ENCODE measurements around the gene ING5. TPM values are rescaled to one million over a fixed set of nuclear protein-coding genes. Genes with fewer than 3 reads are reported as not detected.
"Not testable (repeated sequence)": the region's sequence is repeated elsewhere in the genome, so short reads cannot be mapped to it uniquely, and the experiment has no call there.

Gene ING5
- 10 to 100 TPM; 18.3 to 42.3 (median 28.3) TPM for total RNA-seq

DNA sequence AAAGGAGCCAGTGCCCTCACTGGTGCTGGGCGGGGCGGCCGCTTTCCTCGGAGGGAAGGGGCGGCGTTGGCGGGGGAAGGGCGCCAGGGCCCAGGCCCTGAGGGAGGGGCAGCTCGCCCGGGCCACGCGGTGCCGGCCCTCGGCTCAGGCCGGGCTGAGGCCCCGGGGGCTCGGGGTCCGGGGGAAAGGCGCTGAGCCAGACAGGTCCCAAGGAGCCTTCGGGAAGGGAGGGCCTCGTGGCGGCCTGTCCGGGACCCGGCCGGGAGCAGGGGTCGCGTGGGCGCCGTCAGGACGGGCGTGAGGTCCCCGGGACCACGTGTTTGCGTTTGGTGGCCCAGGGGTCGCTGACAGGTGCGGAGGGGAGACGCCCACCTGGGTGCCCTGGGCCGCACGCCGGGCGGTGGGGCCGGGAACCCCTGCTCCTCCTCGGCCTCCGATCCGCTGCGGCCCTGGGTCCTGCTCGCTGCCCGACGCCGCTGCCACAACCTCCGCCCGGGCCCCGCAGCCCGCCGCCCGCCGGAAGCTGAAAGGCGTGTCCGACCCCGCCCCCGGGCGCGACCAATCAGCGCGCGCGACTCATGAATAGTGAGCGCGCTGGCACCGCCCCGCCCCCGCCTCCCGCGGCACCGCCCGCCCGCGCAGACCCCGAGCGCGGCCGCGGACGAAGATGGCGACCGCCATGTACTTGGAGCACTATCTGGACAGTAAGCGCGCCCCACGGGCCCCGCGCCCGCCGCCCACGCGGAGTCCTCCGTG is at the start of gene ING5:
TSS of gene ING5 (plus strand) at position 641 of the 756 bp plus-strand sequence. CDS start at position 668, 27 bp downstream.
- WGBS, 10 experiments: no CpG with 5 or more reads among the region's 96 CpGs
- Histone ChIP-seq H3K4me3 (peak within 1 kb of the TSS; percentile 78 to 96 (median 84)), H3K27ac (peak within 1 kb of the TSS; percentile 98 to 99), H3K4me1 (replicated peaks in 1 of 2) (peaks cover 5 to 6% of the 10 kb centered on the region in 2 donors)
- peak; percentile 64 to 80 (median 72) for ATAC-seq (replicated peaks in 6 of 8)
- in situ Hi-C loops (cut with MboI; ENCODE audit: low pct_unique_long_range_greater_than_20kb in 2 of 9, low sequenced_read_pairs in 9 of 9, unreplicated experiment in 9 of 9): no loop called here

DNA sequence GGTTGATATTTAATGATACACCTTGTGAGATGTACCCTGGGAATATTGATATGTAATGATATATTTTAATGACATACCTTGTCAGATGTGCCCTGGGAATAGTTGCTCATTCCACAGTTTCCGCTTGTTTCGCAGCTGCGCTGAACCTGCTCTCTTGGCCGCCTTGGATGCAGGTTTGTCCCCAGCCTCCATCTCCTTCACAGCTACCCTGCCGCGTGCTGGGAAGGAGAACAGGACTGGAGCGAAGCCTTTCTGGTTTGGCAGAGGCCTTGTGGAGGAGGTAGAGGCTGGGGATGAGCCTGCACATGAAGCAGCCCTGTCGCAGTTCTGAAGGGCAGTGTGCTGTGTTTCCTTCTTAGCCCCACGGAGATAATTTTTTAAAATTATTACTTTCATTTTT is 49.7 kb upstream of the ING5 start:
- no peak for ATAC-seq (replicated peaks in 6 of 8)
- 80 to 100% (median 92%) methylated on average over 1 to 9 of the region's 9 CpGs; no CpG with 5 or more reads in 4 of the 10 experiments for WGBS, 10 experiments
- Histone ChIP-seq H3K27ac (no peak overlapping the region), H3K4me3 (no peak overlapping the region), H3K4me1 (replicated peaks in 1 of 2) (peaks cover 10 to 17% of the 10 kb centered on the region in 2 donors)
- in situ Hi-C loops (cut with MboI; ENCODE audit: low pct_unique_long_range_greater_than_20kb in 2 of 9, low sequenced_read_pairs in 9 of 9, unreplicated experiment in 9 of 9): no loop called here

GRCh38 chr2:241652722-241653121 is 49.1 kb upstream of the ING5 start:
- in situ Hi-C loops (cut with MboI; ENCODE audit: low pct_unique_long_range_greater_than_20kb in 2 of 9, low sequenced_read_pairs in 9 of 9, unreplicated experiment in 9 of 9): no loop called here
- WGBS, 10 experiments: 90 to 100% (median 93%) methylated on average over 1 to 6 of the region's 9 CpGs; no CpG with 5 or more reads in 5 of the 10 experiments
- ATAC-seq (replicated peaks in 6 of 8): no peak
- Histone ChIP-seq H3K27ac (no peak overlapping the region), H3K4me3 (no peak overlapping the region), H3K4me1 (replicated peaks in 1 of 2) (peaks cover 10 to 15% of the 10 kb centered on the region in 2 donors)

- WGBS, 10 experiments: 83 to 100% (median 98%) methylated on average over 1 to 7 of the region's 13 CpGs; no CpG with 5 or more reads in 2 of the 10 experiments
- no peak for ATAC-seq (replicated peaks in 6 of 8)
- H3K4me1 ChIP-seq (replicated peaks in 1 of 2): peaks cover 7 to 10% of the 10 kb centered on the region in 2 donors
- no peak overlapping the region for H3K27ac ChIP-seq
- no peak overlapping the region for H3K4me3 ChIP-seq
- in situ Hi-C loops (cut with MboI; ENCODE audit: low pct_unique_long_range_greater_than_20kb in 2 of 9, low sequenced_read_pairs in 9 of 9, unreplicated experiment in 9 of 9): no loop called here
Measured at GRCh38 chr2:241653210-241653750, 48.6 kb upstream of the ING5 start.

- WGBS, 10 experiments: 90 to 100% (median 100%) methylated on average over 1 to 6 of the region's 12 CpGs; no CpG with 5 or more reads in 3 of the 10 experiments
- no peak for ATAC-seq (replicated peaks in 6 of 8)
- in situ Hi-C loops (cut with MboI; ENCODE audit: low pct_unique_long_range_greater_than_20kb in 2 of 9, low sequenced_read_pairs in 9 of 9, unreplicated experiment in 9 of 9): no loop called here
- Histone ChIP-seq H3K4me1 (replicated peaks in 1 of 2) (no peaks in the 10 kb centered on the region), H3K4me3 (no peak overlapping the region), H3K27ac (no peak overlapping the region)
Measured at GRCh38 chr2:241654551-241654950, 47.3 kb upstream of the ING5 start.

GRCh38 chr2:241655516-241656189 is 46.2 kb upstream of the ING5 start:
- WGBS, 10 experiments: 60 to 100% (median 97%) methylated on average over 1 to 12 of the region's 17 CpGs; no CpG with 5 or more reads in 1 of the 10 experiments

GRCh38 chr2:241656190-241656741 is 45.6 kb upstream of the ING5 start:
- Histone ChIP-seq H3K4me1 (replicated peaks in 1 of 2) (no peaks in the 10 kb centered on the region), H3K27ac (no peak overlapping the region), H3K4me3 (no peak overlapping the region)
- peak in 1 of 8 experiments; percentile 5 for ATAC-seq (replicated peaks in 6 of 8)
- no CpG with 5 or more reads among the region's 13 CpGs for WGBS, 10 experiments
- in situ Hi-C loops (cut with MboI; ENCODE audit: low pct_unique_long_range_greater_than_20kb in 2 of 9, low sequenced_read_pairs in 9 of 9, unreplicated experiment in 9 of 9): no loop called here

More at GRCh38 chr2:241655516-241656189, 46.2 kb upstream of the ING5 start:
- no peak overlapping the region for H3K27ac ChIP-seq
- H3K4me3 ChIP-seq: no peak overlapping the region
- peak in 1 of 8 experiments; percentile 10 for ATAC-seq (replicated peaks in 6 of 8)
- in situ Hi-C loops (cut with MboI; ENCODE audit: low pct_unique_long_range_greater_than_20kb in 2 of 9, low sequenced_read_pairs in 9 of 9, unreplicated experiment in 9 of 9): no loop called here
- H3K4me1 ChIP-seq (replicated peaks in 1 of 2): no peaks in the 10 kb centered on the region

GRCh38 chr2:241657786-241658254 is 44.0 kb upstream of the ING5 start:
- WGBS, 10 experiments: 60 to 100% (median 85%) methylated on average over 1 to 6 of the region's 15 CpGs; no CpG with 5 or more reads in 4 of the 10 experiments
- H3K4me3 ChIP-seq: no peak overlapping the region
- peak in 2 of 8 experiments; percentile 84 to 85 for ATAC-seq (replicated peaks in 6 of 8)
- in situ Hi-C loops (cut with MboI; ENCODE audit: low pct_unique_long_range_greater_than_20kb in 2 of 9, low sequenced_read_pairs in 9 of 9, unreplicated experiment in 9 of 9): no loop called here
- H3K4me1 ChIP-seq (replicated peaks in 1 of 2): no peaks in the 10 kb centered on the region
- no peak overlapping the region for H3K27ac ChIP-seq

DNA sequence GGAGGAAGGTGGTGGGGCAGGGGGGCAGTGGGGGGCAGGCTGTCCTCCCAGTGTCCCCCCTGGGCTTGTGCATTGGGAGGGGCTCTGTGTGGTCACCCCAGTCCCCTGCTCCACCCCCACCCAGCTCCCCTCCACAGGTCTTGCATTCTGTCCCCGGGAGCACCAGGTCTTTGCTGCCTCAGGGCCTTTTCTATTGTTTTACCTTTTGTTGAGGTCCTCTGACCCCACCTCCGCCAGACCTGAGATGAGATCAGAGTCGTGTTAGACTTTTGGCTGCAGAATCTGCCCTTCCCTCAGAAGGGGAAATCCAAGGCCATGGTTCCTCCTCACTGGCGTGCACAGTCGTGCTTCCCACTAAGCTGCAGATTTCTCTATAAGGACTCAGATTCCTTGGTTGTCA is 43.5 kb upstream of the ING5 start:
- Histone ChIP-seq H3K4me3 (no peak overlapping the region), H3K4me1 (replicated peaks in 1 of 2) (no peaks in the 10 kb centered on the region), H3K27ac (no peak overlapping the region)
- 80 to 100% methylated on average over 2 to 3 of the region's 5 CpGs; no CpG with 5 or more reads in 8 of the 10 experiments for WGBS, 10 experiments
- in situ Hi-C loops (cut with MboI; ENCODE audit: low pct_unique_long_range_greater_than_20kb in 2 of 9, low sequenced_read_pairs in 9 of 9, unreplicated experiment in 9 of 9): no loop called here
- ATAC-seq (replicated peaks in 6 of 8): no peak

GRCh38 chr2:241659150-241659739 is 42.6 kb upstream of the ING5 start:
- H3K27ac ChIP-seq: no peak overlapping the region
- in situ Hi-C loops (cut with MboI; ENCODE audit: low pct_unique_long_range_greater_than_20kb in 2 of 9, low sequenced_read_pairs in 9 of 9, unreplicated experiment in 9 of 9): no loop called here
- ATAC-seq (replicated peaks in 6 of 8): peak; percentile 34 to 86 (median 52)
- no peak overlapping the region for H3K4me3 ChIP-seq
- H3K4me1 ChIP-seq (replicated peaks in 1 of 2): no peaks in the 10 kb centered on the region
- 0 to 100% (median 60%) methylated on average over 1 to 21 of the region's 26 CpGs; no CpG with 5 or more reads in 2 of the 10 experiments for WGBS, 10 experiments

DNA sequence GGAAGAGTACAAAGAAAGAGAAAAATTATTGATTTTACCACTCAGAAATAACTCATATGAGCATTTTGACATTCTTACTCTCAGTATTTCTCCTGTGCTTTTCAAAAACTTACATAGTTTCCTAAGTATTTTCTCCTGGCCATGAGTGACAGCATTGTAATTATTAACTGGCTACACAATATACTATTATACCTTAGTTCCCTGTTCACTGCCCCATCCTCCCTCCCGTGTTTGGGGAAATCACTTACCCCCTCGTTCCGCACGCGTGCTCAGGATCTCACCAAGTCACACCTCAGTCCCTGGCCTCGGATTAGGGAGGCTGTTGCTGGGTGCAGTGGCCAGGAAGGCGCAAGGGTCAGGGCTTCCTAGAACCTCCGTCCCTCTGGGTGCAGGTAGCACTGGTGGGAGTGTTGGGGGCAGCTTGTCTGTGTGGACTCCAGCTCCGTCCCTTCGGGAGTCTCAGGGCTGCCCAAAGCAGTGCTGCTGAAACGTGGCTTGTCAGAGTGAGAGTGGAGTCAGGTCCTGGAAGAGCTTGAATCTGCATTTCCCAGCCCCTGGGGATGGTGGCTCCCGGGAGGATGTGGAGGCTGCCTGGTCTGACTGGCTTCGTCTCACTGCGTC is 41.1 kb upstream of the ING5 start:
- Histone ChIP-seq H3K4me1 (replicated peaks in 1 of 2) (peaks cover 4 to 9% of the 10 kb centered on the region in 2 donors), H3K4me3 (no peak overlapping the region), H3K27ac (no peak overlapping the region)
- ATAC-seq (replicated peaks in 6 of 8): no peak
- 80 to 100% (median 93%) methylated on average over 1 to 11 of the region's 14 CpGs; no CpG with 5 or more reads in 2 of the 10 experiments for WGBS, 10 experiments
- in situ Hi-C loops (cut with MboI; ENCODE audit: low pct_unique_long_range_greater_than_20kb in 2 of 9, low sequenced_read_pairs in 9 of 9, unreplicated experiment in 9 of 9): no loop called here

DNA sequence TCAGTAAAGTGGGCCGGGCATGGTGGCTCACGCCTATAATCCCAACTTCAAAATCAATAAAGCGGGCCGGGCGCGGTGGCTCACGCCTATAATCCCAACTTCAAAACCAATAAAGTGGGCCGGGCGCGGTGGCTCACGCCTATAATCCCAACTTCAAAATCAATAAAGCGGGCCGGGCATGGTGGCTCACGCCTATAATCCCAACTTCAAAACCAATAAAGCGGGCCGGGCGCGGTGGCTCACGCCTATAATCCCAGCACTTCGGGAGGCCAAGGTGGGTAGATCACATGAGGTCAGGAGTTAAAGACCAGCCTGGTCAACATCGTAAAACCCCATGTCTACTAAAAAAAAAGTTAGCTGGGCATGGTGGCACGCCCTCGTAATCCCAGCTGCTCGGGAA is 39.1 kb upstream of the ING5 start:
- in situ Hi-C loops (cut with MboI; ENCODE audit: low pct_unique_long_range_greater_than_20kb in 2 of 9, low sequenced_read_pairs in 9 of 9, unreplicated experiment in 9 of 9); H3K27ac ChIP-seq; H3K4me3 ChIP-seq; ATAC-seq (replicated peaks in 6 of 8): not testable (repeated sequence)
- H3K4me1 ChIP-seq (replicated peaks in 1 of 2): peaks cover 21 to 24% of the 10 kb centered on the region in 2 donors
- WGBS, 10 experiments: 83 to 100% (median 94%) methylated on average over 1 to 20 of the region's 24 CpGs; no CpG with 5 or more reads in 3 of the 10 experiments
